ENCODE measurements around the gene FAM120B. TPM values are rescaled to one million over a fixed set of nuclear protein-coding genes. Genes with fewer than 3 reads are reported as not detected.

Gene FAM120B
- total RNA-seq, 1 experiment from 2014 or later, result 25.2 TPM

DNA sequence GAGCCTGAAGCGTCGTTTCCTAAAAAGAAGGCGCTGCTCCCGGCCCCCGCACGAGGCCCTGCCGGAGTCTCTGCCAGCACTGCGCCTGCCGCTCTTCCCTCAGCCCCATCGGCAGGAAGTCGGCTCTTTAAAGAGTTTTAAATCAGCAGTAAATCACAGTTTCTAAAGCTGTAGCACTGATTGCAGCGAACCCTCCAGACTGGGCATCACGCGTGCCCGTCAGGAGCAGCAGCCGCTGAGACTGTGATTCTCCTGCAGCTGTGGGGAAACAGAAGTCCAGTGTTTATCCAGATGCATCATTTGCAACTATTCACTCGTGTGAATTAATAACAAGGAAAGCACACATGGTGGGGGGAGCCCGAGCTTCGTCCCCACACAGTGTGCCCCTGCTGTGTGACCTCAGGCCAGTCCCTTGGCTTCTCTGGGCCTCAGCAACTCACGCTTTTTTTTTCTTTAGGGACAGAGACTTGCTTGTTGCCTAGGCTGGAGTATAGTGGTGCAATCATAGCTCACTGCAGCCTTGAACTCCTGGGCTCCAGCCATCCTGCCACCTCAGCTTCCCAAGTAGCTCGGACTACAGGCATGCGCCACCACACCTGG is 44.0 kb upstream of the FAM120B start:
- RAD21 ChIA-PET (ENCODE audit: low non-redundant PET in 1 of 2, low total read pairs in 2 of 2, uncharacterized antibody in 2 of 2, unreplicated experiment in 2 of 2), result no interaction called here
- no peaks in the 10 kb centered on the region for H3K9me2 ChIP-seq (ENCODE audit: insufficient read depth)
- no TSS peak for BruUV-seq (replicated peaks)

GRCh38 chr6:170263410-170263809 is 43.1 kb upstream of the FAM120B start:
- Histone ChIP-seq H3K9ac (ENCODE audit: low read length) (no peak overlapping the region), H3K9me2 (ENCODE audit: insufficient read depth) (no peaks in the 10 kb centered on the region), H3K4me3 (replicated peaks in 1 of 2; ENCODE audit: low read depth in 1 of 2, low read length in 2 of 2) (no peak overlapping the region), H3K27me3 (ENCODE audit: insufficient read depth, low read length) (no peaks in the 10 kb centered on the region), H3K9me3 (ENCODE audit: control insufficient read depth in 1 of 2, insufficient read depth in 1 of 2, low read depth in 1 of 2, low read length in 2 of 2) (no peaks in the 10 kb centered on the region), H4K20me1 (ENCODE audit: insufficient read depth) (no peaks in the 10 kb centered on the region), H3K4me1 (ENCODE audit: control insufficient read depth in 1 of 2, insufficient read depth in 2 of 2, low read length in 2 of 2) (peaks cover 6 to 10% of the 10 kb centered on the region in 2 experiments; a peak in 3 of 4 replicates), H3K4me2 (ENCODE audit: low read length) (no peak overlapping the region), H3K36me3 (ENCODE audit: control insufficient read depth in 1 of 2, insufficient read depth in 2 of 2, low read length in 2 of 2) (no peaks in the 10 kb centered on the region), H3K79me2 (ENCODE audit: insufficient read depth, low read length) (no peaks in the 10 kb centered on the region), H2AFZ (ENCODE audit: low read depth, low read length, poor library complexity, severe bottlenecking) (no peak overlapping the region), H3K27ac (ENCODE audit: low read depth, low read length) (no peak overlapping the region)
- no peak for DNase-seq (ENCODE audit: low read depth, low spot score)
- no peak for TF ChIP-seq SP1 (IDR thresholded peaks at IDR 0.05; ENCODE audit: low read depth)
- RAD21 ChIA-PET (ENCODE audit: low non-redundant PET in 1 of 2, low total read pairs in 2 of 2, uncharacterized antibody in 2 of 2, unreplicated experiment in 2 of 2), result no interaction called here
- intact Hi-C loops (cut with micrococcal nuclease), result loop anchor here (10.0 kb wide), 3 partner anchors 99 to 429 kb away; no protein-coding TSS in a partner anchor
- no peak for ATAC-seq
- CTCF ChIA-PET, result no interaction called here
- BruUV-seq (replicated peaks), result no TSS peak
- POLR2A ChIA-PET, result no interaction called here

More for the DNA sequence above, 44.0 kb upstream of the FAM120B start:
- TF ChIP-seq EGR1 (IDR thresholded peaks at IDR 0.05; ENCODE audit: low read depth), result no peak
- TF ChIP-seq EZH2 (IDR thresholded peaks at IDR 0.05), result no peak
- no peak for TF ChIP-seq YY1 (IDR thresholded peaks at IDR 0.05; ENCODE audit: extremely low read depth, insufficient replicate concordance, low read depth, low read length)
- TF ChIP-seq, protein P1, sequence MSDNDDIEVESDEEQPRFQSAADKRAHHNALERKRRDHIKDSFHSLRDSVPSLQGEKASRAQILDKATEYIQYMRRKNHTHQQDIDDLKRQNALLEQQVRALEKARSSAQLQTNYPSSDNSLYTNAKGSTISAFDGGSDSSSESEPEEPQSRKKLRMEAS (IDR thresholded peaks at IDR 0.05), result no peak
- TF ChIP-seq CBX3 (IDR thresholded peaks at IDR 0.05; ENCODE audit: low read depth), result no peak
- no peak for TF ChIP-seq SIN3A (IDR thresholded peaks at IDR 0.05; ENCODE audit: low read depth)
- no peak for TF ChIP-seq SRF (IDR thresholded peaks at IDR 0.05; ENCODE audit: low read depth)
- peaks cover 6 to 10% of the 10 kb centered on the region in 2 experiments; a peak in 3 of 4 replicates for H3K4me1 ChIP-seq (ENCODE audit: control insufficient read depth in 1 of 2, insufficient read depth in 2 of 2, low read length in 2 of 2)
- H3K79me2 ChIP-seq (ENCODE audit: insufficient read depth, low read length), result no peaks in the 10 kb centered on the region
- intact Hi-C loops (cut with micrococcal nuclease), result loop anchor here (10.0 kb wide), 3 partner anchors 98 to 428 kb away; no protein-coding TSS in a partner anchor
- H3K27ac ChIP-seq (ENCODE audit: low read depth, low read length), result no peak overlapping the region
- no peak overlapping the region for H3K9ac ChIP-seq (ENCODE audit: low read length)
- no peak overlapping the region for H3K4me2 ChIP-seq (ENCODE audit: low read length)
- no peaks in the 10 kb centered on the region for H3K27me3 ChIP-seq (ENCODE audit: insufficient read depth, low read length)
- ChIA-PET POLR2A (no interaction called here), CTCF (no interaction called here)
- no peaks in the 10 kb centered on the region for H3K9me3 ChIP-seq (ENCODE audit: control insufficient read depth in 1 of 2, insufficient read depth in 1 of 2, low read depth in 1 of 2, low read length in 2 of 2)
- H2AFZ ChIP-seq (ENCODE audit: low read depth, low read length, poor library complexity, severe bottlenecking), result no peak overlapping the region
- H4K20me1 ChIP-seq (ENCODE audit: insufficient read depth), result no peaks in the 10 kb centered on the region
- ATAC-seq (no peak), DNase-seq (ENCODE audit: low read depth, low spot score) (no peak)
- H3K4me3 ChIP-seq (replicated peaks in 1 of 2; ENCODE audit: low read depth in 1 of 2, low read length in 2 of 2), result no peak overlapping the region
- H3K36me3 ChIP-seq (ENCODE audit: control insufficient read depth in 1 of 2, insufficient read depth in 2 of 2, low read length in 2 of 2), result no peaks in the 10 kb centered on the region

Data from HCT116 (cell line).